ENCODE measurements around the gene EPRS1. TPM values are rescaled to one million over a fixed set of nuclear protein-coding genes. Genes with fewer than 3 reads are reported as not detected.

Gene EPRS1
- total RNA-seq, 1 experiment from 2014 or later: 143 TPM

DNA sequence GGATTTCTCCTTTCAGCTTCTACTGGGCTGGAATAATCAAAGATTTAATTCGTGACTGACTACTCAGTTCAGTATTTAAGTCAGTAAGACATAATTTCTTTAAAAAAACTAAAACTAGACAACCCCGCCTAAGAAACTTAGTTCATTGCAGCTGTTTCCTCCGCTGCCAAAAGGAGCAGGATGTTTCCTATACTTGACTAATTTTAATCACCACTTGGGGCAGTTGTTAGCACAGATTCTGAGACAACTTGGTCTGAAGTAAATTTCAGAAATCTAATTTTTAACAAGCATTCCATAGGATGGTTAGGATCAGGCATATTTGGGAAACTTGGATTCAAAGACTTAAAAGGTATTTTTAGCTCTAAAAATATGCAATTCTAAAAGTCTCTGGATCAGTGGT is 34.0 kb downstream of the EPRS1 start:
- TF ChIP-seq, protein P1, sequence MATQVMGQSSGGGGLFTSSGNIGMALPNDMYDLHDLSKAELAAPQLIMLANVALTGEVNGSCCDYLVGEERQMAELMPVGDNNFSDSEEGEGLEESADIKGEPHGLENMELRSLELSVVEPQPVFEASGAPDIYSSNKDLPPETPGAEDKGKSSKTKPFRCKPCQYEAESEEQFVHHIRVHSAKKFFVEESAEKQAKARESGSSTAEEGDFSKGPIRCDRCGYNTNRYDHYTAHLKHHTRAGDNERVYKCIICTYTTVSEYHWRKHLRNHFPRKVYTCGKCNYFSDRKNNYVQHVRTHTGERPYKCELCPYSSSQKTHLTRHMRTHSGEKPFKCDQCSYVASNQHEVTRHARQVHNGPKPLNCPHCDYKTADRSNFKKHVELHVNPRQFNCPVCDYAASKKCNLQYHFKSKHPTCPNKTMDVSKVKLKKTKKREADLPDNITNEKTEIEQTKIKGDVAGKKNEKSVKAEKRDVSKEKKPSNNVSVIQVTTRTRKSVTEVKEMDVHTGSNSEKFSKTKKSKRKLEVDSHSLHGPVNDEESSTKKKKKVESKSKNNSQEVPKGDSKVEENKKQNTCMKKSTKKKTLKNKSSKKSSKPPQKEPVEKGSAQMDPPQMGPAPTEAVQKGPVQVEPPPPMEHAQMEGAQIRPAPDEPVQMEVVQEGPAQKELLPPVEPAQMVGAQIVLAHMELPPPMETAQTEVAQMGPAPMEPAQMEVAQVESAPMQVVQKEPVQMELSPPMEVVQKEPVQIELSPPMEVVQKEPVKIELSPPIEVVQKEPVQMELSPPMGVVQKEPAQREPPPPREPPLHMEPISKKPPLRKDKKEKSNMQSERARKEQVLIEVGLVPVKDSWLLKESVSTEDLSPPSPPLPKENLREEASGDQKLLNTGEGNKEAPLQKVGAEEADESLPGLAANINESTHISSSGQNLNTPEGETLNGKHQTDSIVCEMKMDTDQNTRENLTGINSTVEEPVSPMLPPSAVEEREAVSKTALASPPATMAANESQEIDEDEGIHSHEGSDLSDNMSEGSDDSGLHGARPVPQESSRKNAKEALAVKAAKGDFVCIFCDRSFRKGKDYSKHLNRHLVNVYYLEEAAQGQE (IDR thresholded peaks at IDR 0.05; ENCODE audit: insufficient read depth in 1 of 2, low read depth in 2 of 2, low read length in 1 of 2): no peak
- TF ChIP-seq, protein P2, sequence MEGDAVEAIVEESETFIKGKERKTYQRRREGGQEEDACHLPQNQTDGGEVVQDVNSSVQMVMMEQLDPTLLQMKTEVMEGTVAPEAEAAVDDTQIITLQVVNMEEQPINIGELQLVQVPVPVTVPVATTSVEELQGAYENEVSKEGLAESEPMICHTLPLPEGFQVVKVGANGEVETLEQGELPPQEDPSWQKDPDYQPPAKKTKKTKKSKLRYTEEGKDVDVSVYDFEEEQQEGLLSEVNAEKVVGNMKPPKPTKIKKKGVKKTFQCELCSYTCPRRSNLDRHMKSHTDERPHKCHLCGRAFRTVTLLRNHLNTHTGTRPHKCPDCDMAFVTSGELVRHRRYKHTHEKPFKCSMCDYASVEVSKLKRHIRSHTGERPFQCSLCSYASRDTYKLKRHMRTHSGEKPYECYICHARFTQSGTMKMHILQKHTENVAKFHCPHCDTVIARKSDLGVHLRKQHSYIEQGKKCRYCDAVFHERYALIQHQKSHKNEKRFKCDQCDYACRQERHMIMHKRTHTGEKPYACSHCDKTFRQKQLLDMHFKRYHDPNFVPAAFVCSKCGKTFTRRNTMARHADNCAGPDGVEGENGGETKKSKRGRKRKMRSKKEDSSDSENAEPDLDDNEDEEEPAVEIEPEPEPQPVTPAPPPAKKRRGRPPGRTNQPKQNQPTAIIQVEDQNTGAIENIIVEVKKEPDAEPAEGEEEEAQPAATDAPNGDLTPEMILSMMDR (IDR thresholded peaks at IDR 0.05): no peak; the same call in 1 of the 2 replicates
- TF ChIP-seq POLR2AphosphoS5 (IDR thresholded peaks at IDR 0.05; ENCODE audit: low read depth, low read length): no peak
- no peak for TF ChIP-seq TCF7L2 (IDR thresholded peaks at IDR 0.05; ENCODE audit: low read depth, low read length)
- TF ChIP-seq SIN3A (IDR thresholded peaks at IDR 0.05; ENCODE audit: borderline replicate concordance, insufficient read depth, low read depth, low read length): no peak
- H3K36me3 ChIP-seq (ENCODE audit: control insufficient read depth, insufficient read depth, low read length): peaks cover 49% of the 10 kb centered on the region
- ChIA-PET CTCF (no interaction called here), POLR2A (no interaction called here)
- ATAC-seq (no peak), DNase-seq (ENCODE audit: low read depth, low spot score) (no peak)
- H3K4me1 ChIP-seq (ENCODE audit: control insufficient read depth, insufficient read depth, low read length): no peaks in the 10 kb centered on the region
- intact Hi-C loops (cut with micrococcal nuclease; ENCODE audit: unreplicated experiment): no loop called here
- no peaks in the 10 kb centered on the region for H3K27me3 ChIP-seq (ENCODE audit: control insufficient read depth, insufficient read depth, low read length)
- H3K4me3 ChIP-seq (ENCODE audit: low read depth in 2 of 2, low read length in 2 of 2): no peak overlapping the region
- no peaks in the 10 kb centered on the region for H3K9me3 ChIP-seq (ENCODE audit: control insufficient read depth, insufficient read depth, low read depth, low read length)
- no peak overlapping the region for H3K27ac ChIP-seq (ENCODE audit: low read length)
- BruUV-seq (replicated peaks): no TSS peak
- in situ Hi-C loops (cut with HindIII; ENCODE audit: low pct_unique_long_range_greater_than_20kb, low sequenced_read_pairs): no loop called here

DNA sequence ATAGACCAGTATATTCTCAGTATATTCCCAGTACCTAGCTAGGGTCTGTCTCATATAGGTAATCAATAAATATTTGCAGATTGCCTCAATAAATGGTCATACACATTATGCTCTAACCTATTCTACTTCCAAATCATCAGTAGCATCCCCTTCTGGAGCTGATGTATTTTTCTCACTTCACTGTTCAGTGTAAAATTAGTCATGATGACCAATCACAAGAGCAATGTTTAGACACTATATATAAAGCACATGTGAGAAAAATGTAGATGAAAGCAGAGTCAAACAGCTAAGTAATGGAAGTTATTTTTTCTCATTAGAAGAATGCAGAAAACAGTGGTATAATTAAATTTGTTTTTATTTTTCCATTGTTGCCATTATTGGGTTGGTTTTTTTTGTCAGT is 34.7 kb downstream of the EPRS1 start:
- Histone ChIP-seq H3K9me3 (ENCODE audit: control insufficient read depth, insufficient read depth, low read depth, low read length) (no peaks in the 10 kb centered on the region), H3K27ac (ENCODE audit: low read length) (no peak overlapping the region), H3K36me3 (ENCODE audit: control insufficient read depth, insufficient read depth, low read length) (peaks cover 53% of the 10 kb centered on the region), H3K4me1 (ENCODE audit: control insufficient read depth, insufficient read depth, low read length) (no peaks in the 10 kb centered on the region), H3K27me3 (ENCODE audit: control insufficient read depth, insufficient read depth, low read length) (no peaks in the 10 kb centered on the region), H3K4me3 (ENCODE audit: low read depth in 2 of 2, low read length in 2 of 2) (no peak overlapping the region)
- ATAC-seq (no peak), DNase-seq (ENCODE audit: low read depth, low spot score) (no peak)
- intact Hi-C loops (cut with micrococcal nuclease; ENCODE audit: unreplicated experiment): no loop called here
- BruUV-seq (replicated peaks): no TSS peak
- ChIA-PET POLR2A (no interaction called here), CTCF (no interaction called here)
- in situ Hi-C loops (cut with HindIII; ENCODE audit: low pct_unique_long_range_greater_than_20kb, low sequenced_read_pairs): no loop called here
- no peak for TF ChIP-seq SIN3A (IDR thresholded peaks at IDR 0.05; ENCODE audit: borderline replicate concordance, insufficient read depth, low read depth, low read length)
- TF ChIP-seq, protein P2 (IDR thresholded peaks at IDR 0.05): no peak
- TF ChIP-seq, protein P1 (IDR thresholded peaks at IDR 0.05; ENCODE audit: insufficient read depth in 1 of 2, low read depth in 2 of 2, low read length in 1 of 2): no peak
- TF ChIP-seq TCF7L2 (IDR thresholded peaks at IDR 0.05; ENCODE audit: low read depth, low read length): no peak
